HCT116 (cell line): ENCODE data around the gene RAPGEF2. TPM values are rescaled to one million over a fixed set of nuclear protein-coding genes. Genes with fewer than 3 reads are reported as not detected.

ENCODE experiments used
- ATAC-seq: fragments of 200-7000 bp; cut with Tn5 transposase; 2 replicates; pipeline ENCODE4 v1.9.1; 2020; ENCODE audit warnings: mild to moderate bottlenecking, moderate library complexity
- BruUV-seq: library from RNA; stranded (reverse); fragments of 400-500 nt; replicated peaks from 2 replicates; lab custom pipeline; 2021; lab: Mats Ljungman, UMichigan
- CTCF ChIA-PET: fragments of 300-600 bp; sonication (Branson Sonifier 250); formaldehyde crosslinking; loops from one replicate; lab custom pipeline; 2021; ENCODE audit warnings: antibody characterized with exemption; lab: Charles Lee
- POLR2A ChIA-PET: fragments of 300-600, 350-600 bp; sonication (Branson Sonifier 250); formaldehyde crosslinking; loops from one replicate; lab custom pipeline; 2021; ENCODE audit warnings: antibody characterized with exemption; lab: Charles Lee
- RAD21 ChIA-PET, 2 experiments: fragments of 300-600 bp; sonication (Branson Sonifier 250); formaldehyde crosslinking; loops; one replicate each; lab custom pipeline; 2023; ENCODE audit warnings: low total read pairs in 2 of 2; ENCODE audit not compliant: uncharacterized antibody in 2 of 2, unreplicated experiment in 2 of 2, low non-redundant PET in 1 of 2; lab: Charles Lee
- DNase-seq: peaks from one replicate; pipeline ENCODE4 v3.0.0-alpha.2; 2010; ENCODE audit warnings: low read depth, low spot score
- H2AFZ ChIP-seq: fragments of 200-600 bp; shearing (Covaris generic), sonication (generic); 2 replicates; pipeline ENCODE4 v1.6.1; 2017; ENCODE audit warnings: low read depth, mixed run types, mixed read lengths, antibody characterized with exemption, low read length; ENCODE audit not compliant: poor library complexity, severe bottlenecking
- H3K27ac ChIP-seq: 2 replicates; pipeline ENCODE4 v1.5.1; 2012; ENCODE audit warnings: low read depth, low read length
- H3K27me3 ChIP-seq: fragments of 200-600 bp; sonication (generic); 2 replicates; pipeline ENCODE4 v1.6.1; 2016; ENCODE audit warnings: mixed run types, low read length, mixed read lengths; ENCODE audit not compliant: insufficient read depth
- H3K36me3 ChIP-seq, 2 experiments: fragments of 200-500 bp in 1 of 2; fragments of 200-600 bp in 1 of 2; sonication (Bioruptor generic) in 1 of 2; sonication (generic) in 1 of 2; 2 replicates each; pipeline versions ENCODE4 v1.5.1 to v1.6.1; 2014 to 2016; ENCODE audit warnings: low read length in 2 of 2, inconsistent platforms in 1 of 2, mixed read lengths in 1 of 2, mixed run types in 1 of 2; ENCODE audit not compliant: insufficient read depth in 2 of 2, control insufficient read depth in 1 of 2
- H3K4me1 ChIP-seq, 2 experiments: fragments of 200-600 bp in 1 of 2; sonication (generic) in 1 of 2; 2 replicates each; pipeline versions ENCODE4 v1.5.1 to v1.6.1; 2012 to 2017; ENCODE audit warnings: low read length in 2 of 2, inconsistent platforms in 1 of 2, mild to moderate bottlenecking in 1 of 2, mixed read lengths in 1 of 2, mixed run types in 1 of 2, moderate library complexity in 1 of 2; ENCODE audit not compliant: insufficient read depth in 2 of 2, control insufficient read depth in 1 of 2
- H3K4me2 ChIP-seq: fragments of 200-600 bp; sonication (generic); 2 replicates; pipeline ENCODE4 v1.6.1; 2017; ENCODE audit warnings: mixed run types, low read length, mixed read lengths
- H3K4me3 ChIP-seq, 2 experiments: fragments of 200-600 bp in 1 of 2; sonication (generic) in 1 of 2; replicated peaks in 1 of 2; 2 replicates each; pipeline ENCODE4 v1.5.1; 2011 to 2016; ENCODE audit warnings: low read length in 2 of 2, control low read depth in 1 of 2, low read depth in 1 of 2, mild to moderate bottlenecking in 1 of 2, mixed read lengths in 1 of 2, mixed run types in 1 of 2
- H3K79me2 ChIP-seq: fragments of 200-600 bp; sonication (generic); 2 replicates; pipeline ENCODE4 v1.6.1; 2017; ENCODE audit warnings: mild to moderate bottlenecking, mixed run types, low read length, moderate library complexity, mixed read lengths; ENCODE audit not compliant: insufficient read depth
- H3K9ac ChIP-seq: fragments of 200-600 bp; sonication (generic); 2 replicates; pipeline ENCODE4 v1.6.1; 2016; ENCODE audit warnings: low read length, mixed read lengths
- H3K9me2 ChIP-seq: fragments of 200-600 bp; sonication (generic), shearing (Covaris generic); 2 replicates; pipeline ENCODE4 v1.6.1; 2017; ENCODE audit warnings: mixed run types, mild to moderate bottlenecking, moderate library complexity; ENCODE audit not compliant: insufficient read depth
- H3K9me3 ChIP-seq, 2 experiments: fragments of 200-500 bp in 1 of 2; fragments of 200-600 bp in 1 of 2; sonication (Bioruptor generic) in 1 of 2; sonication (generic) in 1 of 2; 2 replicates each; pipeline ENCODE4 v1.6.1; 2014 to 2017; ENCODE audit warnings: low read length in 2 of 2, mixed read lengths in 2 of 2, inconsistent platforms in 1 of 2, low read depth in 1 of 2, mild to moderate bottlenecking in 1 of 2, mixed run types in 1 of 2, moderate library complexity in 1 of 2; ENCODE audit not compliant: control insufficient read depth in 1 of 2, insufficient read depth in 1 of 2
- H4K20me1 ChIP-seq: fragments of 200-600 bp; sonication (generic), shearing (Covaris generic); 2 replicates; pipeline ENCODE4 v1.6.1; 2017; ENCODE audit warnings: mixed run types, mild to moderate bottlenecking, moderate library complexity; ENCODE audit not compliant: insufficient read depth
- CBX3 ChIP-seq: IDR thresholded peaks from 2 replicates; pipeline ENCODE4 v1.6.1; 2012; ENCODE audit warnings: low read depth
- CEBPB ChIP-seq: IDR thresholded peaks from 2 replicates; pipeline ENCODE4 v1.6.1; 2012; ENCODE audit warnings: low read depth
- EGR1 ChIP-seq: IDR thresholded peaks from 2 replicates; pipeline ENCODE4 v1.6.1; 2012; ENCODE audit warnings: low read depth
- EZH2 ChIP-seq: fragments of 200-600 bp; sonication (generic); IDR thresholded peaks from 2 replicates; pipeline ENCODE4 v1.6.1; 2017; ENCODE audit warnings: antibody characterized with exemption, mixed run types
- EZH2phosphoT487 ChIP-seq: fragments of 200-600 bp; IDR thresholded peaks from 2 replicates; pipeline ENCODE4 v1.6.1; 2018; ENCODE audit warnings: antibody characterized with exemption, borderline replicate concordance
- FOSL1 ChIP-seq: IDR thresholded peaks from 2 replicates; pipeline ENCODE4 v1.6.1; 2012; ENCODE audit warnings: low read depth
- JUND ChIP-seq: IDR thresholded peaks from 2 replicates; pipeline ENCODE4 v1.6.1; 2012
- MAX ChIP-seq: IDR thresholded peaks from 2 replicates; pipeline ENCODE4 v1.6.1; 2012
- POLR2A ChIP-seq: IDR thresholded peaks from 2 replicates; pipeline ENCODE4 v1.7.0; 2011; ENCODE audit warnings: borderline replicate concordance; ENCODE audit not compliant: insufficient read depth, insufficient read length; ENCODE audit errors: extremely low read depth
- POLR2AphosphoS5 ChIP-seq: IDR thresholded peaks from 2 replicates; pipeline ENCODE4 v1.6.1; 2011; ENCODE audit warnings: mild to moderate bottlenecking, low read depth, low read length, moderate library complexity
- RAD21 ChIP-seq: IDR thresholded peaks from 2 replicates; pipeline ENCODE4 v1.6.1; 2012; ENCODE audit warnings: low read depth, mild to moderate bottlenecking
- REST ChIP-seq: IDR thresholded peaks from 2 replicates; pipeline ENCODE4 v1.6.1; 2012; ENCODE audit warnings: low read depth
- SRF ChIP-seq: IDR thresholded peaks from 2 replicates; pipeline ENCODE4 v1.6.1; 2012; ENCODE audit warnings: low read depth
- TCF7L2 ChIP-seq: IDR thresholded peaks from 2 replicates; pipeline ENCODE4 v1.7.0; 2011; ENCODE audit warnings: borderline replicate concordance, inconsistent platforms; ENCODE audit not compliant: insufficient read depth, insufficient read length; ENCODE audit errors: extremely low read depth
- YY1 ChIP-seq: IDR thresholded peaks from 2 replicates; pipeline ENCODE4 v1.6.1; 2011; ENCODE audit warnings: low read length, low read depth, moderate library complexity, mild to moderate bottlenecking; ENCODE audit not compliant: insufficient replicate concordance; ENCODE audit errors: extremely low read depth
- ZNF274 ChIP-seq: fragments of 200-500 bp; sonication (Bioruptor generic); IDR thresholded peaks from 2 replicates; pipeline ENCODE4 v1.6.1; 2014; ENCODE audit warnings: mild to moderate bottlenecking, low read depth, low read length, inconsistent platforms
- intact Hi-C: fragments of 100-400 bp; cut with micrococcal nuclease; formaldehyde crosslinking; loops from 2 replicates; pipeline ENCODE4 v1.10.0; 2022
- total RNA-seq: library from RNA; stranded (reverse); gene quantifications from one replicate; pipeline ENCODE4 v1.2.1, GENCODE V29; 2021; ENCODE audit not compliant: unreplicated experiment
- TF ChIP-seq, protein P1 (sequence below), 3 experiments: fragments of 200-600 bp in 1 of 3; sonication (generic) in 1 of 3; IDR thresholded peaks in 2 of 3; conservative IDR thresholded peaks in 1 of 3; 2 replicates each; pipeline ENCODE4 v1.5.1; 2012 to 2017; ENCODE audit warnings: low read depth in 2 of 3, low read length in 2 of 3, antibody characterized with exemption in 1 of 3, borderline replicate concordance in 1 of 3, control low read depth in 1 of 3, mild to moderate bottlenecking in 1 of 3, mixed read lengths in 1 of 3, mixed run types in 1 of 3, moderate library complexity in 1 of 3; ENCODE audit not compliant: insufficient read depth in 1 of 3
- TF ChIP-seq, protein P2 (sequence below): IDR thresholded peaks from 2 replicates; pipeline ENCODE4 v1.6.1; 2011; ENCODE audit warnings: mild to moderate bottlenecking, low read length, moderate library complexity; ENCODE audit not compliant: insufficient replicate concordance; ENCODE audit errors: extremely low read depth

RAPGEF2 gene
- total RNA-seq, 1 experiment from 2014 or later: 21.2 TPM

DNA sequence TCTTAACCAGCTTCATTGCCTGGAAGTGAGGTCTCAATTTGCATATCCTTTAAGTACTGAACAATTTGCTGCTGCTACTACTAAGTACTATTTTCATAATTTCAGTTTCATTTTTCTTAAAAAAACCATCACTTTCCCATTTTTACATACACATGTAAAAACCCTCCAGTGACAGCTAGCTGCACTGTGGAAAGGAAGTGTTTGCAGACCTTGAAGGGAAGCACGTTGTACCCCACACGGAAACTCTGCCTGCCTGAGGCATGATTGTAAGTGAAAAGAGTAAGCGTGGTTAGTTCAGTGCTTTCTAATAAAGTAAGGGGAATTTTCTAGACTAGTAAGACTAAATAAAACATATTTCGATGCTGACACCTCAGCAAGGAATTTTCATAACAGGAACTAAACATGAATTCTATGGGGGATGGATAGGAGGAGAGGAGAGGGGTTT, 103.6 kb downstream of the RAPGEF2 start:
- Histone ChIP-seq H4K20me1 (no peaks in the 10 kb centered on the region), H3K36me3 (no peaks in the 10 kb centered on the region), H3K27me3 (no peaks in the 10 kb centered on the region), H3K4me3 (no peak overlapping the region), H3K9me2 (no peaks in the 10 kb centered on the region), H3K9ac (no peak overlapping the region), H3K9me3 (no peaks in the 10 kb centered on the region), H3K4me1 (no peaks in the 10 kb centered on the region), H3K4me2 (no peak overlapping the region), H2AFZ (no peak overlapping the region), H3K79me2 (no peaks in the 10 kb centered on the region), H3K27ac (no peak overlapping the region)
- ATAC-seq: no peak
- intact Hi-C loops: no loop called here
- no TSS peak for BruUV-seq
- ChIA-PET RAD21 (no interaction called here), POLR2A (no interaction called here), CTCF (interaction anchor here (1.2 kb wide), 1 partner anchor 14 kb away, joined by 4 read pairs; no protein-coding TSS in a partner anchor)
- TF ChIP-seq CEBPB (no peak), JUND (no peak), EZH2phosphoT487 (no peak), ZNF274 (no peak), RAD21 (no peak), FOSL1 (no peak), POLR2AphosphoS5 (no peak), TCF7L2 (no peak), YY1 (no peak), POLR2A (no peak), EGR1 (no peak), MAX (no peak), EZH2 (no peak), CBX3 (no peak), REST (no peak), SRF (no peak)
- TF ChIP-seq, protein P1, sequence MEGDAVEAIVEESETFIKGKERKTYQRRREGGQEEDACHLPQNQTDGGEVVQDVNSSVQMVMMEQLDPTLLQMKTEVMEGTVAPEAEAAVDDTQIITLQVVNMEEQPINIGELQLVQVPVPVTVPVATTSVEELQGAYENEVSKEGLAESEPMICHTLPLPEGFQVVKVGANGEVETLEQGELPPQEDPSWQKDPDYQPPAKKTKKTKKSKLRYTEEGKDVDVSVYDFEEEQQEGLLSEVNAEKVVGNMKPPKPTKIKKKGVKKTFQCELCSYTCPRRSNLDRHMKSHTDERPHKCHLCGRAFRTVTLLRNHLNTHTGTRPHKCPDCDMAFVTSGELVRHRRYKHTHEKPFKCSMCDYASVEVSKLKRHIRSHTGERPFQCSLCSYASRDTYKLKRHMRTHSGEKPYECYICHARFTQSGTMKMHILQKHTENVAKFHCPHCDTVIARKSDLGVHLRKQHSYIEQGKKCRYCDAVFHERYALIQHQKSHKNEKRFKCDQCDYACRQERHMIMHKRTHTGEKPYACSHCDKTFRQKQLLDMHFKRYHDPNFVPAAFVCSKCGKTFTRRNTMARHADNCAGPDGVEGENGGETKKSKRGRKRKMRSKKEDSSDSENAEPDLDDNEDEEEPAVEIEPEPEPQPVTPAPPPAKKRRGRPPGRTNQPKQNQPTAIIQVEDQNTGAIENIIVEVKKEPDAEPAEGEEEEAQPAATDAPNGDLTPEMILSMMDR (IDR thresholded peaks at IDR 0.05 in 2 of 3, conservative IDR thresholded peaks at IDR 0.05 in 1 of 3; ENCODE audit: borderline replicate concordance in 1 of 3, insufficient read depth in 1 of 3, low read depth in 2 of 3, low read length in 2 of 3): no peak
- TF ChIP-seq, protein P2, sequence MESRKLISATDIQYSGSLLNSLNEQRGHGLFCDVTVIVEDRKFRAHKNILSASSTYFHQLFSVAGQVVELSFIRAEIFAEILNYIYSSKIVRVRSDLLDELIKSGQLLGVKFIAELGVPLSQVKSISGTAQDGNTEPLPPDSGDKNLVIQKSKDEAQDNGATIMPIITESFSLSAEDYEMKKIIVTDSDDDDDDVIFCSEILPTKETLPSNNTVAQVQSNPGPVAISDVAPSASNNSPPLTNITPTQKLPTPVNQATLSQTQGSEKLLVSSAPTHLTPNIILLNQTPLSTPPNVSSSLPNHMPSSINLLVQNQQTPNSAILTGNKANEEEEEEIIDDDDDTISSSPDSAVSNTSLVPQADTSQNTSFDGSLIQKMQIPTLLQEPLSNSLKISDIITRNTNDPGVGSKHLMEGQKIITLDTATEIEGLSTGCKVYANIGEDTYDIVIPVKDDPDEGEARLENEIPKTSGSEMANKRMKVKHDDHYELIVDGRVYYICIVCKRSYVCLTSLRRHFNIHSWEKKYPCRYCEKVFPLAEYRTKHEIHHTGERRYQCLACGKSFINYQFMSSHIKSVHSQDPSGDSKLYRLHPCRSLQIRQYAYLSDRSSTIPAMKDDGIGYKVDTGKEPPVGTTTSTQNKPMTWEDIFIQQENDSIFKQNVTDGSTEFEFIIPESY: no peak
- no peak for DNase-seq
